Keratinocyte (primary cell): ENCODE measurements around the gene A4GALT. TPM values are rescaled to one million over a fixed set of nuclear protein-coding genes. Genes with fewer than 3 reads are reported as not detected.

Experiments used
- DNase-seq: peaks from one replicate; pipeline ENCODE4 v3.0.0-alpha.2; 2011; ENCODE audit warnings: low read depth, missing footprints, low spot score
- FAIRE-seq: peaks from 2 replicates; lab custom pipeline; 2011; peaks lifted over from hg19 to GRCh38; lab: Jason Lieb, UNC
- H2AFZ ChIP-seq: 2 replicates; pipeline ENCODE4 v1.6.0; 2012; ENCODE audit warnings: low read length, control low read depth, inconsistent platforms; ENCODE audit not compliant: control insufficient read depth
- H3K27ac ChIP-seq: 2 replicates; pipeline ENCODE4 v1.5.1; 2011; ENCODE audit warnings: low read length; ENCODE audit not compliant: control insufficient read depth, insufficient read depth
- H3K27me3 ChIP-seq: 3 replicates; pipeline ENCODE4 v1.6.0; 2011; ENCODE audit warnings: low read length; ENCODE audit not compliant: control insufficient read depth, insufficient read depth; ENCODE audit errors: extremely low read depth
- H3K36me3 ChIP-seq, 2 experiments: 2 replicates in 1 of 2; 3 replicates in 1 of 2; pipeline ENCODE4 v1.5.1; 2011; ENCODE audit warnings: low read length in 2 of 2, mild to moderate bottlenecking in 1 of 2; ENCODE audit not compliant: control insufficient read depth in 2 of 2, insufficient read depth in 2 of 2; ENCODE audit errors: extremely low read depth in 1 of 2
- H3K4me1 ChIP-seq: 3 replicates; pipeline ENCODE4 v1.5.1; 2011; ENCODE audit warnings: low read length; ENCODE audit not compliant: control insufficient read depth, insufficient read depth; ENCODE audit errors: extremely low read depth
- H3K4me2 ChIP-seq: 3 replicates; pipeline ENCODE4 v1.6.0; 2011; ENCODE audit warnings: low read depth, low read length; ENCODE audit not compliant: control insufficient read depth, insufficient read depth; ENCODE audit errors: extremely low read depth
- H3K4me3 ChIP-seq, 3 experiments: fragments of 200-600 bp in 1 of 3; sonication (generic) in 1 of 3; 2 replicates in 2 of 3; 3 replicates in 1 of 3; pipeline ENCODE4 v1.5.1; 2011 to 2016; ENCODE audit warnings: low read length in 3 of 3, mild to moderate bottlenecking in 3 of 3, control low read depth in 2 of 3, inconsistent platforms in 1 of 3, low read depth in 1 of 3, mixed read lengths in 1 of 3, mixed run types in 1 of 3, moderate library complexity in 1 of 3; ENCODE audit not compliant: control insufficient read depth in 2 of 3, insufficient read depth in 2 of 3; ENCODE audit errors: extremely low read depth in 1 of 3
- H3K79me2 ChIP-seq: 2 replicates; pipeline ENCODE4 v1.6.0; 2012; ENCODE audit warnings: low read length; ENCODE audit not compliant: control insufficient read depth, insufficient read depth
- H3K9ac ChIP-seq: 3 replicates; pipeline ENCODE4 v1.6.0; 2011; ENCODE audit warnings: low read length; ENCODE audit not compliant: control insufficient read depth, insufficient read depth; ENCODE audit errors: extremely low read depth
- H3K9me1 ChIP-seq: 3 replicates; pipeline ENCODE4 v1.6.0; 2011; ENCODE audit warnings: low read length; ENCODE audit not compliant: control insufficient read depth, insufficient read depth; ENCODE audit errors: extremely low read depth
- H3K9me3 ChIP-seq: 2 replicates; pipeline ENCODE4 v1.5.1; 2012; ENCODE audit warnings: low read depth, low read length; ENCODE audit not compliant: control insufficient read depth
- H4K20me1 ChIP-seq: 3 replicates; pipeline ENCODE4 v1.6.0; 2011; ENCODE audit warnings: low read length; ENCODE audit not compliant: control insufficient read depth, insufficient read depth; ENCODE audit errors: extremely low read depth
- CTCF ChIP-seq, 3 experiments: IDR thresholded peaks in 1 of 3; conservative IDR thresholded peaks in 1 of 3; optimal IDR thresholded peaks in 1 of 3; 2 replicates in 2 of 3; 3 replicates in 1 of 3; pipeline versions ENCODE3 to v1.5.1; 2011; ENCODE audit warnings: low read length in 3 of 3, mild to moderate bottlenecking in 3 of 3, moderate library complexity in 2 of 3, control low read depth in 1 of 3, inconsistent platforms in 1 of 3; ENCODE audit not compliant: insufficient read depth in 2 of 3; ENCODE audit errors: extremely low read depth in 1 of 3
- EZH2 ChIP-seq: IDR thresholded peaks from one replicate; pipeline ENCODE4 v1.6.1; 2012; ENCODE audit warnings: inconsistent platforms, mild to moderate bottlenecking, low read length, moderate library complexity
- dilution Hi-C: fragments of 300-500 bp; cut with MboI; formaldehyde crosslinking; loops from one replicate; pipeline ENCODE4 v1.7.0; 2020; ENCODE audit warnings: low sequenced_read_pairs; ENCODE audit not compliant: extremely low pct_ligation_motif_present
- polyA plus RNA-seq, 5 experiments: library from polyadenylated mRNA; depleted of rRNA in 3 of 5; stranded (reverse) in 3 of 5; stranded (forward) in 1 of 5; unstranded in 1 of 5; fragments of >200 nt; gene quantifications; 1 replicate in 1 of 5; 2 replicates in 3 of 5; 3 replicates in 1 of 5; pipeline versions ENCODE4 v1.2.1 to v1.2.3, GENCODE V29; 2011 to 2012; ENCODE audit warnings: missing spikeins in 2 of 5, low read depth in 1 of 5, low replicate concordance in 1 of 5

The A4GALT gene
- polyA plus RNA-seq, 1 donor (not counting 4 experiments of a cell fraction or from before 2014, with no cell fraction given), result 1.6 TPM

GRCh38 chr22:42707496-42707895, 13.2 kb downstream of the A4GALT start:
- dilution Hi-C loops, result no loop called here
- no peak overlapping the region for H3K4me3 ChIP-seq
- H3K9me3 ChIP-seq, result no peaks in the 10 kb centered on the region
- no peaks in the 10 kb centered on the region for H3K9me1 ChIP-seq
- H4K20me1 ChIP-seq, result no peaks in the 10 kb centered on the region
- H3K27me3 ChIP-seq, result no peaks in the 10 kb centered on the region
- no peak overlapping the region for H3K9ac ChIP-seq
- peaks cover 0 to 1% of the 10 kb centered on the region in 2 experiments for H3K36me3 ChIP-seq
- no peak for TF ChIP-seq CTCF (optimal IDR thresholded peaks at IDR 0.05 in 1 of 3, IDR thresholded peaks at IDR 0.05 in 1 of 3, conservative IDR thresholded peaks at IDR 0.05 in 1 of 3; ENCODE audit: extremely low read depth in 1 of 3, insufficient read depth in 2 of 3, low read length in 3 of 3)
- no peak for TF ChIP-seq EZH2
- FAIRE-seq (no peak), DNase-seq (no peak)
- peaks cover 6% of the 10 kb centered on the region for H3K4me1 ChIP-seq
- H3K4me2 ChIP-seq, result no peak overlapping the region
- H3K27ac ChIP-seq, result no peak overlapping the region
- H3K79me2 ChIP-seq, result no peaks in the 10 kb centered on the region
- H2AFZ ChIP-seq, result no peak overlapping the region

GRCh38 chr22:42704896-42705295, 15.8 kb downstream of the A4GALT start:
- H3K4me1 ChIP-seq, result no peaks in the 10 kb centered on the region
- dilution Hi-C loops, result no loop called here
- no peak for TF ChIP-seq EZH2
- TF ChIP-seq CTCF (optimal IDR thresholded peaks at IDR 0.05 in 1 of 3, IDR thresholded peaks at IDR 0.05 in 1 of 3, conservative IDR thresholded peaks at IDR 0.05 in 1 of 3; ENCODE audit: extremely low read depth in 1 of 3, insufficient read depth in 2 of 3, low read length in 3 of 3), result no peak

More at GRCh38 chr22:42704896-42705295, 15.8 kb downstream of the A4GALT start:
- H2AFZ ChIP-seq, result no peak overlapping the region
- H3K9me3 ChIP-seq, result no peaks in the 10 kb centered on the region
- no peak overlapping the region for H3K4me3 ChIP-seq
- no peaks in the 10 kb centered on the region for H3K27me3 ChIP-seq
- no peaks in the 10 kb centered on the region for H3K9me1 ChIP-seq
- DNase-seq (no peak), FAIRE-seq (no peak)
- no peak overlapping the region for H3K4me2 ChIP-seq
- no peaks in the 10 kb centered on the region for H4K20me1 ChIP-seq
- no peaks in the 10 kb centered on the region for H3K79me2 ChIP-seq
- no peak overlapping the region for H3K27ac ChIP-seq
- H3K9ac ChIP-seq, result no peak overlapping the region
- no peaks in the 10 kb centered on the region for H3K36me3 ChIP-seq
